NCI-H2227 (cell line): ENCODE measurements around the gene TKFC.

Experiments used
- DNase-seq: peaks from one replicate; lab custom pipeline; 2025; ENCODE audit not compliant: unreplicated experiment; lab: John Stamatoyannopoulos, UW

The TKFC gene

GRCh38 chr11:61332797-61333549 is at the start of gene TKFC, which contains the start of gene DDB1:
Gene TKFC, plus strand, starts transcription at chr11:61333228. Its CDS starts 1,501 bp downstream, at chr11:61334729.
Gene DDB1, minus strand, starts transcription at chr11:61333105. Its CDS starts 137 bp downstream, at chr11:61332968.
- peak; percentile 98 for DNase-seq

- DNase-seq = no peak
These were observed 49.4 kb upstream of the TKFC start for GRCh38 chr11:61283613-61284012.

- no peak for DNase-seq
These were observed 45.6 kb upstream of the TKFC start for GRCh38 chr11:61287338-61287977.

DNA sequence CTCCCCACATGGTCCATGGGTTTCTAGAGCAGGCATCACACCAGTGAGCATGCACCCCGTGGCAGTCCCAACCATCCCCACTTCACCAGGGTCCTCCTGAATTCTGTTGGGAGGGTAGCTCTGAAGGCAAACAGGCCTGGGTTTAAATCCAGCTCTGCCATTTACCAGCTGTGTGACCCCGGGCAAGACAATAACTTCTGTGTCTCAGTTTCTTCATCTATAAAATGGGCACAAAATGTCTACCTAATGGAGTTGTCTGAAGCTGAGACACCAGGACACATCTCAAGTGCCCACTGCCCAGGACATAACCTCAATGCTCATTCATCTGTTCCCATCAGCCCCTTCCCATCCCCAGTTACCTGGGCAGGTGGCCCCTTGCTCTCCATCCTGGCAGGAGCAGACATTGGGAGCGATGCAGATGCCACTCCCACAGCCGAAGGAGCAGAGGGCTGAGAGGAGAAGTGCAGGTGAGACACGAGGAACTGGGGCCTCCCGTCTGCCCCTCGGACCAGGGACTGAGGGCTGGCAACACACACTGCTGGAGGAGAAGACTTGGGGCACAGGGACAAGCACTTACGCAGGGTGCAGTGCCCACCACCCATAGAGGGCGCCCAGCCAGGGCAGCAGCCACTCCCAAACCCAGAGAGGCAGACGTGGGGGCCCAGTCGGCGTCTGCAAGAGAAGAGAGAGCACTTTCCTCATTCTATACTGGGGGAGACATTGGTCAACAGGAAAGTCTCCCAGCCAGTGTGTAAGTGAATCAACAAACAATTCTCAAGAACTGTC is 41.9 kb upstream of the TKFC start:
- no peak for DNase-seq

DNA sequence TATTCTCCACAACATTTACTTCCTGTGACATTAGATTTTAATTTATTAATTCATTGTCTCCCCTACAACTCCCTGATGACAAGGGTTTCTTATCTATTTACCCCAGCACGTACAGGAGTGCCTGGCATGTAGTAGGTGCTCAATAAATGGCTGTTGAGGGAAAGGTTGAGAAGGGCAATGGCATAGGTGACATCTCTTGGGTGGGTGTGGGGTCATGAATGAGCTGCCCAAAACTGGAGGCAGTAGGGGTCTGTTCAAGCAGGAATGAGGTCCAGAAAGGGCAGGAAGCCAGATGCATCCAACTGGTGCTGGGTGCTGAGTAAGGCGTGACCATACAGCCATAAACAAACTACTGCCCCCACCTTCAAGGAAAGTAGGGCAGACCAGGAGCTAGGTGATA is 40.7 kb upstream of the TKFC start:
- no peak for DNase-seq

DNA sequence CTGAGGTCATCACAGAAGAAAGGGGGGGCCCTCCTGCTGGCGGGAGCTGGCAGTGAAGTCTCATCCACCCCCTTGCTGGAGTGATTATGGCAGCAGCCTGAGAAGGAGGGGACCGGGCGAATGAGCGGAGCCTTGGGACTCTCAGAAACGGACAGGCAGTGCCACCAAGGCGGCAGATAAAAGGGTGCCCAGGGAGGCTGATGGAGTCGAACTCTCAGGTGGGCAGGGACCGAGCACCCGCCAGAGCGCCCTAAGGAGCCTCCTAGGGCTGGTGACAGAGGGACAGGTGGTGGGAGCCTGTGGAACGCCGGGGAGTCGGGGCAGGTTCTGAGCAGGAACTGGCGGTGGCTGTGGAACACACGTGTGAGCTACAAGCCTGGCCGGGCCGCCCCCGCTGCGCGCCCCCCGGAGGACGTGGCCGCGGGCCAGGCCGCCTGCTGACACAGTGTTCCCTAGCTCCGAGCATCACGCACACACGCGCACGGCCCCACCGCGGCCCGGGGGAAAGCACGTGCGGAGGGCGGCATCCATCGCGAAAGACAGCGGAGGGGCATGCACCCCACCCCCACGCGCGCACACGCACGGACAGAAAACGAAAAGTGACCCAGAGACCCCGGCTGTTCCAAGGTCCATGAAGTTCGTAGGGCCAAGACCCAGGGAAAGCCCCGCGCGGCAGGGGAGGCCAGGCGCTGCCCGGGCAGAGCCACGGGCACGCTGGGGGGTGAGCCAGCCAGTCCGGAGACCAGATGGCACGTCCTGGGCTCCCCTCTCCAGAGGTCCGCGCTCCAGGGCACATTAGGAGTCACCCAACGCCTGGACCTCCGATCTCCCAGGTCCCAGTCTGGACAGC is 38.9 kb upstream of the TKFC start:
- peak; percentile 53 for DNase-seq

DNA sequence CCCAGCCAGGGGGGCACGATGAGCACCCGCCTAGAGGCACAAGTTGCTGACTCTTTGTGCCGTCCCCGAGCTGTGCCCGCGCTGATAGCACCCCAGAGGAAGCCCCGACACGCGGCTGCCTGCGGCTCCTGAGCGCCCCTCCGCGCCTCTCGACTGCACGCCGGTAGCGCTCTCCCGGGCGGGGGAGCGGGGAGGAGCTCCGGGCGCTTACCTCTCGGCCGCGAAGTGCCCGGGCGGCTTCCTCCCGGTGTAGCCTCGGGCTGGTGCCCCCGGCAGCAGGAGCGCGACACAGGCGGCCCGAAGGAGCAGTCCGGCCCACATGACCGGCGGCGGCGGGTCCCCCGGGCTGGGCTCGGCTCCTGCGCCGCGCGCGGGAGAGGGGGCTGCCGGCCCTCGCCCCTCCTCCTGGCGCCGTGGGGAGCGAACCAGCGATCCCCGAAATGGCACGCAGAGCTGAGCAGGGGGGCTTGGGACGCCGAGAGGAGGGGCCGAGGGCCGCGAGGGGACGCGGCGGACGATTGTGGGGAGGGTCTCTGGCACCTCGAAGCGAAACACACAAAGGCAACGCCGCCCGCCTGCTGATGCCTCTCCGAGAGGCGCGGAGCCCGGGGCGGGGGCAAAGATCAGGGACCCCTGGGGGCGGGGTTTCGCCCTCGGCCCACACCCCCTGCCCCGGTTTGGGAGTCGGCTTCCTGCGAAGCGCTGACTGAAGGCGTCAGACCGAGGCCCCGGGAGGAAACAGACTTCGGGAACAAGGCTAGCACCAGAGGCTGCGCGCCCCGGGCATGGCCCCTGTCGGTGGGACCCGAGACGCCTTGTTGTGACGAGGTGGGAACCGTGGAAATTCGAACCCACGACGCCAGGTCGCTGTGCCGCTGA is 38.1 kb upstream of the TKFC start, which contains the start of gene VWCE:
VWCE (minus strand) TSS at position 600 of the 879 bp plus-strand sequence; CDS start at position 321, 279 bp downstream.
- peak; percentile 80 for DNase-seq

GRCh38 chr11:61295596-61295926 is 37.5 kb upstream of the TKFC start:
- no peak for DNase-seq

DNA sequence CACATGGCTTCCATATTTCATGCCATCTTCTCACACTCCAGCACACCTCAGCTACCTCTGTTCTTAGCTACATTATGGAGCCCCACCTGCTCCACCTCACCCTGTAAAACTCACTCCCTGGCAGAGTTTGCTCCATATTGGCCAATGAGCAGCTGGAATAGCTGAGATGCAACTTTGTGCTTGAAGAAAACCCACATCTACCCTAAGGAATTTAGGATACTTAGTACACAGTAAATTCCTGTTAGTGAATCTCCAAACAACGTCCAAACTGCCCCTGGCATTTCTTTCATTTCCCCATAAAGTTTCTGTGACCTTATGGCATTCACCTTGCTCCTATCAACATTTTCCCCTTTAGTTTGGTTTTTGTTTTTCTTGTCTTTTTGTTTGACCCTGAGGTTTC is 35.7 kb upstream of the TKFC start:
- DNase-seq = no peak

- no peak for DNase-seq
These were observed 35.3 kb upstream of the TKFC start for GRCh38 chr11:61297746-61298145.

DNA sequence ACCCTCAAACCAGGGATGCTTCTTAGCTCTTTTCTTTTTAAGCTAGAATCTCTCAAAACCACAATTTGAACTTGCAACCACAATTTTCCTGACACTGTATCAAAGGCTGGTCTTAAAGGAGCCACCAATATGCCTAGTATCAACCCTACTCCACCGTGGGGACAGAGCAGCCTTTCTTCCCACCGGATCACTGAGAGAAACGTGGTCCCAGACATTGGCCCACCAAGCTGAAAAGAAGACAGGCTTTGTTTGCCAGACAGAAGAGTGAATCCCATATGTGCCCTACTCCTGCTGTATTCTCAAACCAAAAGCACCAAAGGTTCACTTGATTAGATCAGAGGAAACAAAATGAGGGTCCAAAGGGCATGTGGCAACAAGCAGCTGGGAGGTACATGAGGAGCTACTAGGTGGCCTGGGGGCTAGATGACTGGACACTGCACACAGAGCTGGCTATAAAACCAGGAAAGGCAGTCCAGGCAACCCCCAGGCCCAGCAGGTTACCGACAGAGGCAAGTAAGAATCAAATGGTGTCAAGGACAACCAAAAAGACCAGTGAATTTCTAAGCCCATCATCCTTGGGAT is 34.3 kb upstream of the TKFC start:
- no peak for DNase-seq

- no peak for DNase-seq
These were observed 30.5 kb upstream of the TKFC start for GRCh38 chr11:61302550-61302949.

DNA sequence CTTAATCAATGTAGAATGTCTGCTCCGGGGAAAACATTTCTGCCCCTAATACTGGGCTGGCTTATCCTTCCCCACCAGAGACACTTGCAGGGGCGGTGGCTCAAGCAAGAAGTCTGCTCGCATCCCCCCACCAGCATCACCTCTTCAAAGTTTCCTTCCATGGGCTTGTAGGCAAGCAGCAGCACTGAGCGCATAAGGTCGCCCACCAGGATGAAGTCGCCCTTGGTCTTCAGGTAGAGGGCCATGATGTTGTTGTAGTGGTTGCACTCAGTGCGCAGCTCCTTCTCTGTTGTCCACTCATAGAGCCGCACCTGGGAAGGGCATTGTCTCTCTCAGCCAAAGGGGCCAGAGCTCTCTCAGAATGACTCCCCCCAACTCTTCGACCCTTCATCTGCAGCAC is 29.3 kb upstream of the TKFC start:
- no peak for DNase-seq

DNA sequence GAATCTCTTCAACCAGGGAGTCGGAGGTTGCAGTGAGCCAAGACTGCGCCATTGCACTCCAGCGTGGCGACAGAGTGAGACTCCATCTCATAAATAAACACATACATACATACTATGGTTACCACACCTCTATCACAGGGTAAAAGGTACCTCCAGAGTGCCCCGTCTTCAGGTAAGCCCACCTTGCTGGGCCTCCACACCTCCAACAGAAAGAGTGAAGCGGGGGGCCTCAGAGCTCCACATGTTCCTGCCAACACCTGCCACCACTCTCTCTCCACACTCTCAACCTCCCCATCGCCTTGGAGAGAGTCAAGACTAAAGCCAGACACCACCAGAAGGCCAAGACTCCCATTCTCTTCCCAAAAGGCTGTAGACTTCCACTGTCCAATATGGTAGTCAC is 27.6 kb upstream of the TKFC start:
- no peak for DNase-seq

DNA sequence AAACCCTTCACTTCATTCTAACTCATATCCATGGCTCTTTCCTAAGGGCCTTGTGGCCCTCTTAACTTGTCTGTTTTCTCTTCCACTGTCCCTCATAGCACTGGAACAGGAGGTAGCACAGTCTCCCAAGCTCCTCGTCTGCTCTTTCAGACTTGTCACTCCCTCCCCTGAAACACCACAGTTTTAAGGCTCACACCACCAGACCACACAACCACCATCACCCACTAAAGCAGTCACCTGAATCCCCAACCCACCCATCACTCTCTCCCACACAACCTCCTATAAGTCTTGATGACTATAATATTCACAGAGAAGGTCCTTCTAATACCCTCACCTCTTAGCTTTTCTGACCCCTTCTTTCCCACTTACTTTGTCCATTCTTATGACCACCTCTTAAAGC is 26.8 kb upstream of the TKFC start:
- DNase-seq = no peak

GRCh38 chr11:61307354-61307753 is 25.7 kb upstream of the TKFC start:
- no peak for DNase-seq

GRCh38 chr11:61309141-61309540 is 23.9 kb upstream of the TKFC start:
- DNase-seq = no peak

- DNase-seq = no peak
These were observed 23.3 kb upstream of the TKFC start for GRCh38 chr11:61309739-61310138.

GRCh38 chr11:61310749-61311148 is 22.3 kb upstream of the TKFC start:
- no peak for DNase-seq

DNA sequence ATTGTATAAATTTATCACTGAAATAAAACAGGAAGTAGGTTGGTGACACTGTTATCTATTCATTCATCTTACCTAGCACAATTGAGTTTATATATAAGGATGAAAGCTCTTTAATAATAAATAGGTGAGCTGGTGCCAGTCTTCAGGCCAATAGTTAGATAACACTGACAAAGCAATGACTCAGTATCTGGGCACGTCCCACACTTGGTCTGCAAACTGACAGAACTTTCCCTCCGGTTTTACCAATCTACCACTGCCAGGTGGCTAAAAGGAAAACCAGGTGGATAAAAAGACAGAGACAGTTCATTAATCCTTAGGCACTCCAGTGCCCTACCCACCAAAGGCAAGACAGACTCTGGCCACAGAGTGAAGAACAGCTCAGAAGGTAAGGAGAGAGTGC is 17.8 kb upstream of the TKFC start:
- DNase-seq = no peak
